GM12801 (cell line): ENCODE data around the gene TMEM204.

Source experiments
- TF ChIP-seq, protein P1 (sequence below): IDR thresholded peaks from one replicate; pipeline ENCODE4 v1.5.1; 2011; ENCODE audit warnings: control low read depth; ENCODE audit not compliant: insufficient read length; ENCODE audit errors: extremely low read depth

The TMEM204 gene

DNA sequence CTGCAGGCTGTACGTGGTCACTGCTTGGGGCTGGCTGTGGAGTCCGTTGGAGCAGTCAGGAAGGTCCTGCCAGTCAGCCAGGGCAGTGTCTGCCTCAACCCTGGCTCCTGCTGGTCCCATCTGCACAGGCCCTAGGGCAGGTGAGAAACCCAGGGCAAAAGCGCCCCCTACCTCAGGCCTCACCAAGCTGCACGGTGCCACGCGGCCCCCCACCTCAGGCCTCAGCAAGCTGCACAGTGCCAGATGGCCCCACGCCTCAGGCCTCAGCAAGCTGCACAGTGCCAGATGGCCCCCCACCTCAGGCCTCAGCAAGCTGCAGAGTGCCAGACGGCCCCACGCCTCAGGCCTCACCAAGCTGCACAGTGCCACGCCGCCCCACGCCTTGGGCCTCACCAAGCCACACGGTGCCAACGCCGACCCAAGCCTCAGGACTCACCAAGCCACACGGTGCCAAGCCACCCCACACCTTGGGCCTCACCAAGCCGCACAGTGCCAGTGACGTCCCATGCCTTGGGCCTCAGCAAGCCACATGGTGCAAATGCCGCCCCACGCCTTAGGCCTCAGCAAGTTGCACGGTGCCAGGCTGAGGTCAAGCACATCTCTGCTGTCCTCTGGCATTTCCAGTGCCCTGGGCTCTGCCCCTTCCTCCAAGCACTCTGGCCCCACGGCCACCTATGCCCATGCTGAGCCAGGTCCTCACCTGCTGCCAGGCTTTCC is 5.5 kb downstream of the TMEM204 start:
- TF ChIP-seq, protein P1, sequence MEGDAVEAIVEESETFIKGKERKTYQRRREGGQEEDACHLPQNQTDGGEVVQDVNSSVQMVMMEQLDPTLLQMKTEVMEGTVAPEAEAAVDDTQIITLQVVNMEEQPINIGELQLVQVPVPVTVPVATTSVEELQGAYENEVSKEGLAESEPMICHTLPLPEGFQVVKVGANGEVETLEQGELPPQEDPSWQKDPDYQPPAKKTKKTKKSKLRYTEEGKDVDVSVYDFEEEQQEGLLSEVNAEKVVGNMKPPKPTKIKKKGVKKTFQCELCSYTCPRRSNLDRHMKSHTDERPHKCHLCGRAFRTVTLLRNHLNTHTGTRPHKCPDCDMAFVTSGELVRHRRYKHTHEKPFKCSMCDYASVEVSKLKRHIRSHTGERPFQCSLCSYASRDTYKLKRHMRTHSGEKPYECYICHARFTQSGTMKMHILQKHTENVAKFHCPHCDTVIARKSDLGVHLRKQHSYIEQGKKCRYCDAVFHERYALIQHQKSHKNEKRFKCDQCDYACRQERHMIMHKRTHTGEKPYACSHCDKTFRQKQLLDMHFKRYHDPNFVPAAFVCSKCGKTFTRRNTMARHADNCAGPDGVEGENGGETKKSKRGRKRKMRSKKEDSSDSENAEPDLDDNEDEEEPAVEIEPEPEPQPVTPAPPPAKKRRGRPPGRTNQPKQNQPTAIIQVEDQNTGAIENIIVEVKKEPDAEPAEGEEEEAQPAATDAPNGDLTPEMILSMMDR: no peak

DNA sequence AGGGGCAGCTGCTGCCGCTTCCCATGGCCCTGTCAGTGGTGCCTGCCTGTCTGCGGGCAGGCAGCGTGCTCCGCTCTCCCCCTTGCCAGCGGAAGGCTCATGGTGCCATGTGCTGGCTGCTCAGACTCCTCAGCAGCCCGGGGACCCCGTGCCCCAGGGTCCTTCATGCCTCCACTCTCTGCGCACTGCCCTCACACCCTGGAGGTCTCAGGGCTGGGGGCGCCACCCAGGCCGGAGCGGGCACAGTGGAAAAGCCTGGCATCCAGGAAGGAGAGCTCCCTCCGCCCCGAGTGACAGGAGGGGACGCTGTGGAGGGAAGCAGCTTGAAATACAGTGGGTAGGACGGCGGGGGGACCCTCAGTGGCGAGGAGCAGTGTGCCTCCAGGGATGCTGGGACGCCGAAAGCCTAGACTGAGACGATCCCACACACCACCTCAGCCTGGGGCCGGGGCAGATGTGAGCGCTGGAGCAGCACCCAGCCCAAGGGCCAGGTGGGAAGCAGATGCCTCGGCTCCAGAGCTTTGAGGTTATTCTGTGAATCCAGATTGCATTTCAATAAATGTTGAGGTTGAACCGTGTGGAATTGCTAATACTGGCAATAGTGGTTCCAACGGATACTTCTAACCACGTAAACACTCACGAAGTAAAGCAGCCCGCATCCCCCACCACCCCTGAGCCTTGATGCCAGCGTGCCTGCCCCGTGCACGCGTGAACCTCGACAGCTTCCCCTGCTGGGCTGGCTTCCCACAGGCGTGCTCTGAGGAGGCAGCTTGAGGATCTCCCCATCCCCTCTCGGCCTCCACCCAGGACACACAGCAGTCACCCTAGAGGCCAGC is 6.5 kb downstream of the TMEM204 start:
- TF ChIP-seq, protein P1: no peak

GRCh38 chr16:1540556-1540855 is 7.0 kb downstream of the TMEM204 start:
- TF ChIP-seq, protein P1: no peak

GRCh38 chr16:1541293-1542165 is 8.1 kb downstream of the TMEM204 start:
- TF ChIP-seq, protein P1: no peak

DNA sequence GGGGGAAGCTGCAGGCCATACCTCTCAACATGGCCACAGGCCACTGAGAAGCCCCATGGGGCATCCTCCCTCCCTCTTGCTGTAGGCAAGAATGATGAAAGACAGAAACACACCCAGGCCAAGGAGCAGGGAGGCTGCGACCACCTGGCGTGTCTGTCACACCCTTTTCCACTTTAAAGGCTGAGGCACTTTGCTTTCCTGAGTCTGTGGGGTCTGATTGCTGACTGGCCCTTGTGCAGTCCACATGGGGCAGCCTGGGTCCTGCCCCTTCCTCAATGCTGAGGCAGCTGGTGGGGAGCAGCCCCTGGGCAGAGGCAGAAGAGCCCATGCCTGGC is 8.7 kb downstream of the TMEM204 start:
- TF ChIP-seq, protein P1: no peak

DNA sequence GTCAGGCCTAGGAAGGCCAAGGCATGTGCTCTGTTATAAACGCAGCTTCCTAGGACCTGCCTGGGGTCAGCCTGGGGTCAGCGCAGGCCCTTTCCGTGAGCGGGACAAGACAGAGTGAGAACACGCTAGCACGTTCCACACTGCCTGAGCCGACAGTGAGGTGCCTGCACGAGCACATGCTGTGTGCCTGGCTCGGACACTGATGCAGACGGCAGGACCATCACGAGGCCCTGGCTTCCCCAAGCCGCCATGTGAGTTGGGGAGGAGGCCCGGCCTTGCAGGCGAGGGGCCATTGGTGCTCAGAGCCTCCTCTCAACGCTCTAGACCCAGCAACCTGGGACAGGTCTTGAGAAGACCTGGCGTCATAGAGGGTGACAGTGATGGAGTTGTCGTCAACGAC is 9.1 kb downstream of the TMEM204 start:
- TF ChIP-seq, protein P1: no peak
